Activated CD8-positive, alpha-beta memory T cell treated with anti-CD3 and anti-CD28 coated beads, Interleukin-2, amount 10 ng/mL, durations not matched to agents 7 days and 5 days (primary cell): ENCODE measurements around the gene ADH7. TPM values are rescaled to one million over a fixed set of nuclear protein-coding genes. Genes with fewer than 3 reads are reported as not detected.
"Not testable (repeated sequence)": the region's sequence is repeated elsewhere in the genome, so short reads cannot be mapped to it uniquely, and the experiment has no call there.

Experiments used
- ATAC-seq: fragments of 150-1000 bp; cut with Tn5 transposase; one replicate; pipeline ENCODE4 v1.10.0; 2021; ENCODE audit warnings: moderate library complexity
- CTCF ChIA-PET: fragments of 350-600 bp; sonication (Branson Sonifier 250); formaldehyde crosslinking; loops from one replicate; lab custom pipeline; 2021; ENCODE audit warnings: antibody characterized with exemption; lab: Charles Lee
- DNase-seq: peaks from one replicate; pipeline ENCODE4 v3.0.0-alpha.2; 2020
- H3K27ac Mint-ChIP-seq: one replicate; pipeline ENCODE4 v1.8.0; 2021; ENCODE audit warnings: mild to moderate bottlenecking, mixed read lengths
- H3K27me3 Mint-ChIP-seq: one replicate; pipeline ENCODE4 v1.8.0; 2021; ENCODE audit warnings: mixed read lengths
- H3K36me3 Mint-ChIP-seq: one replicate; pipeline ENCODE4 v1.8.0; 2021; ENCODE audit warnings: mild to moderate bottlenecking, mixed read lengths
- H3K4me1 Mint-ChIP-seq: one replicate; pipeline ENCODE4 v1.8.0; 2021; ENCODE audit warnings: mixed read lengths
- H3K4me3 Mint-ChIP-seq: one replicate; pipeline ENCODE4 v1.8.0; 2021; ENCODE audit warnings: mild to moderate bottlenecking, moderate library complexity, mixed read lengths
- H3K9me3 Mint-ChIP-seq: one replicate; pipeline ENCODE4 v1.8.0; 2022; ENCODE audit warnings: low read depth, mixed read lengths
- total RNA-seq, 2 experiments: library from RNA; stranded (reverse); gene quantifications; one replicate each; pipeline ENCODE4 v1.2.3, GENCODE V29; 2021

The ADH7 gene
- total RNA-seq, 2 experiments from 2014 or later: not detected

DNA sequence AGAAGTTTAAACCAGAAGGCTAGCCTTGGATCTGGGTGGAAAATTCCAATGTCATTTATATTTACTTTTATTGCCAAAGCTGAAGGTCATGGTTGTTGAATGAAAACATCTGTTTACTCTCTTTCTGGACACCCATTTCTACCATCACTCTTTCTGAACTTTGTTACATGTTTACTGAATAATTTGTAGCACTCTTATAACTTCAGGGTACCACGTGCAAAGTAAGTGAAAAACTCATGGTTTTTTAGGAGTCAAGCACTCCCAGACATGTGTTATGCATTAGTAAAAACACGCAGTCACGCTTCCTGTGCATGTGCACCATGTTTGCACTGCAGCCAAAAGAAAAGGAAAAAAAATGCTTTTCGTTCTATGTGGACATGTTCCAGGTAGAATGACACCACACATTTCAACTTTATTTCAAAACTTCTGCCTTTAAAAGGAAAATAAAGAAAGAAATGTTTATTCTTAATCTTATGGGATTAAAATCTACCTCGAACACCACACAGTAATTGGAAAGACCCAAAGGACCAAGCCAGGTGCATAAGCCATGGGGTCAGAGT is 51.2 kb downstream of the ADH7 start:
- no peak overlapping the region for H3K4me3 Mint-ChIP-seq
- no peaks in the 10 kb centered on the region for H3K4me1 Mint-ChIP-seq
- CTCF ChIA-PET: no interaction called here
- no peaks in the 10 kb centered on the region for H3K36me3 Mint-ChIP-seq
- DNase-seq (no peak), ATAC-seq (no peak)
- H3K27me3 Mint-ChIP-seq: peaks cover 23% of the 10 kb centered on the region
- H3K27ac Mint-ChIP-seq: no peak overlapping the region
- H3K9me3 Mint-ChIP-seq: no peaks in the 10 kb centered on the region

GRCh38 chr4:99383399-99383798 is 51.7 kb downstream of the ADH7 start:
- H3K9me3 Mint-ChIP-seq: no peaks in the 10 kb centered on the region
- peaks cover 21% of the 10 kb centered on the region for H3K27me3 Mint-ChIP-seq
- CTCF ChIA-PET: no interaction called here

DNA sequence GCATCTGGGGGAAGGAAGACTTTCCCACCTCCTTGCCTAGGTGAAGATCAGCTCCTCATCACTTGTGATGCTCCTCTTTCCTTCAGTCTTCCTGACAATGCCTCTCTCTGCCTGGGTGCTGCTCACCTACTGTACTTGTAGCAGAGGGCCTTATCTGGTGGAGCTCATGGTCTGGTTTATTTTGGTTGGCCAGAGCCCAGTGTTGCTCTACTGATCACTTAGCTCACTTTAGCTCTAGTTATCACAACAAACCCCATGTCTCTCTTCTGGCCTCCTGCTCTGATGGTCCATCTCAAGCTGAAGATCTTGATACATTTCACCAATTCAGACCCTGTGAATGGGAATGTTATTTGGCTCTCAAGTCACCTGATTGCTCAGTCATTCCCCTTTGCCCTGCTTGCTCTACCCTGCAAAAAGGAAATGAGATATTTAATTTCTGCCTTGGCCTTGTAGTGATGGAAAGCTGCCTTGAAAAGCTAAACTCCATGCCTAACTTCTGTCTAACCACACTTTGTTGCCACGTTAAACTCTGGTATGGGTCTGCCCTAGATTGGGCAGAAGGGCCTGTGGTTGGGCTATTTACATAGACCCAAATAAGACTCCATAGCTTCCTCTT is 52.3 kb downstream of the ADH7 start:
- CTCF ChIA-PET: no interaction called here
- Mint-ChIP-seq H3K4me1 (no peaks in the 10 kb centered on the region), H3K36me3 (no peaks in the 10 kb centered on the region), H3K4me3 (no peak overlapping the region), H3K27ac (no peak overlapping the region), H3K27me3 (peaks cover 21% of the 10 kb centered on the region), H3K9me3 (no peaks in the 10 kb centered on the region)
- DNase-seq (no peak), ATAC-seq (no peak)

More at GRCh38 chr4:99383399-99383798, 51.7 kb downstream of the ADH7 start:
- ATAC-seq: no peak
- no peaks in the 10 kb centered on the region for H3K36me3 Mint-ChIP-seq
- no peak overlapping the region for H3K4me3 Mint-ChIP-seq
- no peaks in the 10 kb centered on the region for H3K4me1 Mint-ChIP-seq
- no peak for DNase-seq
- no peak overlapping the region for H3K27ac Mint-ChIP-seq

GRCh38 chr4:99381588-99382175 is 53.5 kb downstream of the ADH7 start:
- H3K4me1 Mint-ChIP-seq: no peaks in the 10 kb centered on the region
- H3K36me3 Mint-ChIP-seq: no peaks in the 10 kb centered on the region
- H3K27me3 Mint-ChIP-seq: peaks cover 25% of the 10 kb centered on the region
- ATAC-seq: no peak
- CTCF ChIA-PET: no interaction called here
- H3K9me3 Mint-ChIP-seq: no peaks in the 10 kb centered on the region
- DNase-seq: no peak
- no peak overlapping the region for H3K27ac Mint-ChIP-seq
- H3K4me3 Mint-ChIP-seq: no peak overlapping the region

GRCh38 chr4:99379571-99379970 is 55.6 kb downstream of the ADH7 start:
- H3K4me3 Mint-ChIP-seq: no peak overlapping the region
- no peaks in the 10 kb centered on the region for H3K9me3 Mint-ChIP-seq
- DNase-seq (no peak), ATAC-seq (no peak)
- H3K27ac Mint-ChIP-seq: no peak overlapping the region
- H3K36me3 Mint-ChIP-seq: no peaks in the 10 kb centered on the region
- H3K27me3 Mint-ChIP-seq: peaks cover 28% of the 10 kb centered on the region
- CTCF ChIA-PET: interaction anchor here (1.4 kb wide), 1 partner anchor 79 kb away, joined by 3 read pairs; no protein-coding TSS in a partner anchor
- H3K4me1 Mint-ChIP-seq: no peaks in the 10 kb centered on the region

DNA sequence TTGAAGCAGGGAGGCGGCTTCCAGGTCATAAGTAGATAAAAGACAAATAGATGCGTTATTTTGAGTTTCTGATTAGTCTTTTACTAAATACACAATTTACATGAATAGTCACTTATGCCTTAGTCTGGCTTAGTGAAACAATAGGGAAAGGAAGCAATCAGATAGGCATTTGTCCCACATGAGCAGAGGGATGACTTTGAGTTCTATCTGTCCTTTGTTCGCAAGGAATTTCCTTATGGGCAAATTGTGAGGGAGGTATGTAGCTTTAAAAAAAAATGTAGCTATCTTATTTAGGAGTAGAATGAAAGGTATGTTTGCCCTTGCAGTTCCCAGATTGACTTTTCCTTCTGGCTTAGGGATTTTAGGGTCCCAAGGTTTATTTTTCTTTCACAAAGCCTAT is 56.3 kb downstream of the ADH7 start:
- CTCF ChIA-PET: no interaction called here
- H3K4me1 Mint-ChIP-seq: no peaks in the 10 kb centered on the region
- H3K36me3 Mint-ChIP-seq: no peaks in the 10 kb centered on the region
- H3K27me3 Mint-ChIP-seq: peaks cover 27% of the 10 kb centered on the region
- no peak for DNase-seq
- H3K4me3 Mint-ChIP-seq: no peak overlapping the region
- no peaks in the 10 kb centered on the region for H3K9me3 Mint-ChIP-seq
- ATAC-seq: no peak
- H3K27ac Mint-ChIP-seq: no peak overlapping the region

DNA sequence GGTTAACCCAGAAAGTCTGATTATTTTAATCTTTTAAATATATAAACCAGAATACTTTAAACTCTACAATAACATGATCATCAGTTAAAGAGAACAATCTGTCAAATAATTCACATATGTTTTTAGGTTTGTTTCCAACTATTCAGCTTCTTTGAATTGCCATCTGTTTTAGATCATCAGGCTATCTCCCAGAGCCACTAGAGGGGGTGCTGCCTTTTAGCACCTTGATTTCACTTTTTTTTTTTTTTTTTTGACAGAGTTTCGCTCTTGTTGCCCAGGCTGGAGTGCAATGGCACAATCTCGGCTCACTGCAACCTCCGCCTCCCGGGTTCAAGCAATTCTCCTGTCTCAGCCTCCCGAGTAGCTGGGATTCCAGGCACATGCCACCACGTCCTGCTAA is 57.8 kb downstream of the ADH7 start:
- ATAC-seq, H3K9me3 Mint-ChIP-seq, DNase-seq, H3K4me1 Mint-ChIP-seq, H3K27ac Mint-ChIP-seq, CTCF ChIA-PET, H3K4me3 Mint-ChIP-seq, H3K36me3 Mint-ChIP-seq: not testable (repeated sequence)
- H3K27me3 Mint-ChIP-seq: peaks cover 19% of the 10 kb centered on the region

DNA sequence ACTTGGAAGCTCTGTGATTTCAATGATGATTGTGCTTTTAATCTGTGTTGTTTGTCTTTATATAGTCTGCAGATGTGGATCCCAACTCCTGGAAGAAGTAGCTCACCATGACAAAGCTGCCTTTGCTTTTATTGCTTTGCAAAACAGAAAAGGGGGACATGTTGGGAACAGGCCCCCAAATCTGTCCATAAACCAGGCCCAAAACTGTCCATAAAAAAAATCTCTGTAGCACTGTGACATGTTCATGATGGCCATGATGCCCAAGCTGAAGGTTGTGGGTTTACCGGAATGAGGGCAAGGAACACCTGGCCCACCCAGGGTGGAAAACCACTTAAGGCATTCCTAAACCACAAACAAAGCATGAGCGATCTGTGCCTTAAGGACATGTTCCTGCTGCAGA is 62.7 kb downstream of the ADH7 start:
- H3K4me3 Mint-ChIP-seq, CTCF ChIA-PET, ATAC-seq, H3K9me3 Mint-ChIP-seq, H3K36me3 Mint-ChIP-seq, H3K4me1 Mint-ChIP-seq, DNase-seq, H3K27ac Mint-ChIP-seq: not testable (repeated sequence)
- H3K27me3 Mint-ChIP-seq: peaks cover 14% of the 10 kb centered on the region

- DNase-seq, H3K4me3 Mint-ChIP-seq, H3K9me3 Mint-ChIP-seq, H3K4me1 Mint-ChIP-seq, ATAC-seq, H3K36me3 Mint-ChIP-seq, H3K27me3 Mint-ChIP-seq, H3K27ac Mint-ChIP-seq: not testable (repeated sequence)
- CTCF ChIA-PET: interaction anchor here (0.6 kb wide), 1 partner anchor 15 kb away, joined by 3 read pairs; the partner anchor contains the start of gene ADH1C
These were observed 67.3 kb downstream of the ADH7 start for GRCh38 chr4:99367817-99368216.

GRCh38 chr4:99366491-99366890 is 68.7 kb downstream of the ADH7 start:
- DNase-seq (no peak), ATAC-seq (no peak)
- Mint-ChIP-seq H3K36me3 (no peaks in the 10 kb centered on the region), H3K4me1 (no peaks in the 10 kb centered on the region), H3K9me3 (no peaks in the 10 kb centered on the region), H3K27ac (no peak overlapping the region), H3K27me3 (peaks cover 9% of the 10 kb centered on the region), H3K4me3 (no peak overlapping the region)
- CTCF ChIA-PET: no interaction called here

- no peaks in the 10 kb centered on the region for H3K36me3 Mint-ChIP-seq
- no peak for ATAC-seq
- no peak overlapping the region for H3K27ac Mint-ChIP-seq
- CTCF ChIA-PET: no interaction called here
- DNase-seq: no peak
- H3K27me3 Mint-ChIP-seq: peaks cover 2% of the 10 kb centered on the region
- H3K4me3 Mint-ChIP-seq: no peak overlapping the region
- H3K9me3 Mint-ChIP-seq: no peaks in the 10 kb centered on the region
- H3K4me1 Mint-ChIP-seq: no peaks in the 10 kb centered on the region
These were observed 72.4 kb downstream of the ADH7 start for GRCh38 chr4:99362768-99363167.

Other genes with a start within 250 kb of the ADH7 start
- not detected for gene ADH6, start 216.1 kb downstream of the ADH7 start, total RNA-seq
- not detected for gene ADH1A, start 144.4 kb downstream of the ADH7 start, total RNA-seq
- gene ADH1B, start 113.9 kb downstream of the ADH7 start, total RNA-seq: not detected
- not detected for gene ADH1C, start 82.6 kb downstream of the ADH7 start, total RNA-seq
- gene C4orf17, start 75.7 kb upstream of the ADH7 start, total RNA-seq: not detected
- gene TRMT10A, start 128.7 kb upstream of the ADH7 start, total RNA-seq: 1 to 10 TPM; 7.9 to 8.6 TPM
- gene MTTP, start 139.5 kb upstream of the ADH7 start, total RNA-seq: under 1 TPM in 1 of 2 experiments, not detected in 1; 0.61 TPM
- gene C4orf54, start 222.5 kb upstream of the ADH7 start, total RNA-seq: not detected